ENCODE measurements around the gene TMEM218. TPM values are rescaled to one million over a fixed set of nuclear protein-coding genes. Genes with fewer than 3 reads are reported as not detected.

The TMEM218 gene
- total and polyA plus RNA-seq, 2 donors (not counting 3 experiments of a cell fraction or from before 2014, with no cell fraction given), result 23.8 to 45.1 TPM

DNA sequence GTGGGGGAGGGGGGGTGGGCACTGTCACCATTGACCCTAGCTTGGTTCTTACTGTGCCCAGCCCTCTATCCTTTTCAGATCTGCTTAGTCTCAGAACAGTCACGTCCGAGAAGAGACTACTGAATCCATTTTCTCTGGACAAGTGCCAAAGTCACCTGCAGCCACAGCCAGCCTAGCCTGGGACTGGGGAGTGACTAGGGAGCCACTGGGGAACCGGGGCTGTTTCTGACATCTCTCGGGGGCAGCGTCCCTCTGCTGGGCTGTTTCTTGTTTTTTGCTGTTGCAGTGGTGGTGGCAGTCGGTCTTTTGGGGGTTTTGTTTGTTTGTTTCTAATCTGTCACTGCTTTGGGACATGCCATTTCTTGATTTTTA lies 39.6 kb downstream of the TMEM218 start:
- H3K4me3 ChIP-seq (replicated peaks in 1 of 3; ENCODE audit: insufficient read depth in 1 of 3, low read depth in 1 of 3, low read length in 3 of 3), result no peak overlapping the region
- H3K27ac ChIP-seq (ENCODE audit: insufficient read depth, low read depth, low read length), result no peak overlapping the region
- DNase-seq (ENCODE audit: low read depth, low spot score) (no peak), FAIRE-seq (no peak)
- intact Hi-C loops (cut with micrococcal nuclease) (no loop called here), dilution Hi-C loops (cut with MboI; ENCODE audit: extremely low pct_ligation_motif_present, low sequenced_read_pairs) (no loop called here)
- H3K4me2 ChIP-seq (ENCODE audit: insufficient read depth, low read length), result no peak overlapping the region
- H3K27me3 ChIP-seq (ENCODE audit: control insufficient read depth in 2 of 2, insufficient read depth in 2 of 2, low read length in 2 of 2), result no peaks in the 10 kb centered on the region
- H3K9me1 ChIP-seq (replicated peaks; ENCODE audit: control insufficient read depth, extremely low read depth, insufficient read depth, low read length), result no peaks in the 10 kb centered on the region
- ChIA-PET CTCF (no interaction called here), POLR2A (no interaction called here)
- no peaks in the 10 kb centered on the region for H4K20me1 ChIP-seq (replicated peaks; ENCODE audit: control insufficient read depth, extremely low read depth, insufficient read depth, low read length)
- no peak for TF ChIP-seq POLR2A (IDR thresholded peaks at IDR 0.05; ENCODE audit: low read depth, low read length)
- no peak for TF ChIP-seq FOS (IDR thresholded peaks at IDR 0.05; ENCODE audit: borderline replicate concordance, insufficient read depth, low read length)
- TF ChIP-seq EZH2 (IDR thresholded peaks at IDR 0.05; ENCODE audit: borderline replicate concordance, low read depth, low read length, severe bottlenecking), result no peak
- TF ChIP-seq, protein P1, sequence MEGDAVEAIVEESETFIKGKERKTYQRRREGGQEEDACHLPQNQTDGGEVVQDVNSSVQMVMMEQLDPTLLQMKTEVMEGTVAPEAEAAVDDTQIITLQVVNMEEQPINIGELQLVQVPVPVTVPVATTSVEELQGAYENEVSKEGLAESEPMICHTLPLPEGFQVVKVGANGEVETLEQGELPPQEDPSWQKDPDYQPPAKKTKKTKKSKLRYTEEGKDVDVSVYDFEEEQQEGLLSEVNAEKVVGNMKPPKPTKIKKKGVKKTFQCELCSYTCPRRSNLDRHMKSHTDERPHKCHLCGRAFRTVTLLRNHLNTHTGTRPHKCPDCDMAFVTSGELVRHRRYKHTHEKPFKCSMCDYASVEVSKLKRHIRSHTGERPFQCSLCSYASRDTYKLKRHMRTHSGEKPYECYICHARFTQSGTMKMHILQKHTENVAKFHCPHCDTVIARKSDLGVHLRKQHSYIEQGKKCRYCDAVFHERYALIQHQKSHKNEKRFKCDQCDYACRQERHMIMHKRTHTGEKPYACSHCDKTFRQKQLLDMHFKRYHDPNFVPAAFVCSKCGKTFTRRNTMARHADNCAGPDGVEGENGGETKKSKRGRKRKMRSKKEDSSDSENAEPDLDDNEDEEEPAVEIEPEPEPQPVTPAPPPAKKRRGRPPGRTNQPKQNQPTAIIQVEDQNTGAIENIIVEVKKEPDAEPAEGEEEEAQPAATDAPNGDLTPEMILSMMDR (IDR thresholded peaks at IDR 0.05; ENCODE audit: extremely low read depth in 1 of 2, insufficient read depth in 1 of 2, low read depth in 1 of 2, low read length in 2 of 2), result no peak
- TF ChIP-seq, protein P2, sequence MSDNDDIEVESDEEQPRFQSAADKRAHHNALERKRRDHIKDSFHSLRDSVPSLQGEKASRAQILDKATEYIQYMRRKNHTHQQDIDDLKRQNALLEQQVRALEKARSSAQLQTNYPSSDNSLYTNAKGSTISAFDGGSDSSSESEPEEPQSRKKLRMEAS (IDR thresholded peaks at IDR 0.05; ENCODE audit: insufficient read depth, insufficient read length), result no peak
- TF ChIP-seq MYC (IDR thresholded peaks at IDR 0.05; ENCODE audit: low read depth, low read length), result no peak
- TF ChIP-seq POLR2AphosphoS5 (IDR thresholded peaks at IDR 0.05; ENCODE audit: insufficient read depth, low read depth, low read length), result no peak
- TF ChIP-seq GATA2 (IDR thresholded peaks at IDR 0.05; ENCODE audit: insufficient read depth, insufficient read length, low read depth, low read length), result no peak
- no peak for TF ChIP-seq JUN (IDR thresholded peaks at IDR 0.05; ENCODE audit: borderline replicate concordance, insufficient read depth, insufficient read length, low read depth)
- no peak overlapping the region for H2AFZ ChIP-seq (ENCODE audit: low read depth, low read length)
- H3K9me3 ChIP-seq (replicated peaks; ENCODE audit: control insufficient read depth, insufficient read depth, low read length), result no peaks in the 10 kb centered on the region
- H3K36me3 ChIP-seq (ENCODE audit: control insufficient read depth in 2 of 2, extremely low read depth in 1 of 2, insufficient read depth in 2 of 2, low read length in 2 of 2), result no peaks in the 10 kb centered on the region
- no peak overlapping the region for H3K9ac ChIP-seq (replicated peaks; ENCODE audit: extremely low read depth, insufficient read depth, low read length)
- BruUV-seq (replicated peaks), result no TSS peak
- H3K4me1 ChIP-seq (ENCODE audit: control insufficient read depth, extremely low read depth, insufficient read depth, low read length), result peaks cover 8% of the 10 kb centered on the region
- H3K79me2 ChIP-seq (ENCODE audit: control insufficient read depth, insufficient read depth, low read length), result no peaks in the 10 kb centered on the region
